HG03354 (cell line): ENCODE measurements around the gene NT5DC2.

Source experiments
- ATAC-seq: cut with Tn5 transposase; IDR thresholded peaks from one replicate; pipeline ENCODE4 v1.9.1; 2021; ENCODE audit warnings: mild to moderate bottlenecking; ENCODE audit not compliant: unreplicated experiment, poor library complexity, severe bottlenecking

NT5DC2 gene

GRCh38 chr3:52492059-52492458 is 41.6 kb downstream of the NT5DC2 start:
- ATAC-seq = no peak

DNA sequence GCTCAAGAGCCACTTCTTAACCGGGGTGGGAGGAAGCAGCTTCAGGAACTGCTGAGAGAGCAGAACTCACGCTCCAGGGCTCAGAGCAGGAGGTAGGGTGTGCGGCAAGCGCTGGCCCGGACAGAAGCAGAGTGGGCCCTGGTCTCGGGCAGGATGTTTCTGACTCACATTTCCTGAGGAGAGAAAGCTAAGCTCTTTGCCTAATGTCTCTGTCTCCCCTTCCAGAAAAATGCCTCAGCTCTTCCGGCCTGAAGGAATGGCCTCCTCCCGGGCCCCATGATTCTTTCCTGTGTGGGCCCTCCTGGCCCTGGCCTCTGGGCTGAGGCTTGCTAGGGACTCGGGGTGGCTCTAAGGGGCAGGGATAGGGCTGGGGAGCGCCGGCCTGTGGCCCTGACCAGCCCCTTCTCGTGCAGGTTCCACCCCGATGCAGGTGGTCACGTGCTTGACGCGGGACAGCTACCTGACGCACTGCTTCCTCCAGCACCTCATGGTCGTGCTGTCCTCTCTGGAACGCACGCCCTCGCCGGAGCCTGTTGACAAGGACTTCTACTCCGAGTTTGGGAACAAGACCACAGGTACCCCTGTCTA is 42.6 kb downstream of the NT5DC2 start:
- ATAC-seq = no peak

- no peak for ATAC-seq
These were observed 43.4 kb downstream of the NT5DC2 start for GRCh38 chr3:52490035-52490938.

GRCh38 chr3:52489453-52489852 is 44.2 kb downstream of the NT5DC2 start:
- no peak for ATAC-seq

- no peak for ATAC-seq
These were observed 44.9 kb downstream of the NT5DC2 start for GRCh38 chr3:52488746-52489145.

- ATAC-seq = no peak
These were observed 45.6 kb downstream of the NT5DC2 start for GRCh38 chr3:52487788-52488691.

GRCh38 chr3:52487050-52487787 is 46.4 kb downstream of the NT5DC2 start:
- ATAC-seq = no peak

GRCh38 chr3:52484680-52485461 is 48.8 kb downstream of the NT5DC2 start:
- no peak for ATAC-seq

GRCh38 chr3:52483577-52484381 is 49.9 kb downstream of the NT5DC2 start:
- ATAC-seq = no peak

- no peak for ATAC-seq
These were observed 50.6 kb downstream of the NT5DC2 start for GRCh38 chr3:52483081-52483480.

- no peak for ATAC-seq
These were observed 51.7 kb downstream of the NT5DC2 start for GRCh38 chr3:52481819-52482521.

DNA sequence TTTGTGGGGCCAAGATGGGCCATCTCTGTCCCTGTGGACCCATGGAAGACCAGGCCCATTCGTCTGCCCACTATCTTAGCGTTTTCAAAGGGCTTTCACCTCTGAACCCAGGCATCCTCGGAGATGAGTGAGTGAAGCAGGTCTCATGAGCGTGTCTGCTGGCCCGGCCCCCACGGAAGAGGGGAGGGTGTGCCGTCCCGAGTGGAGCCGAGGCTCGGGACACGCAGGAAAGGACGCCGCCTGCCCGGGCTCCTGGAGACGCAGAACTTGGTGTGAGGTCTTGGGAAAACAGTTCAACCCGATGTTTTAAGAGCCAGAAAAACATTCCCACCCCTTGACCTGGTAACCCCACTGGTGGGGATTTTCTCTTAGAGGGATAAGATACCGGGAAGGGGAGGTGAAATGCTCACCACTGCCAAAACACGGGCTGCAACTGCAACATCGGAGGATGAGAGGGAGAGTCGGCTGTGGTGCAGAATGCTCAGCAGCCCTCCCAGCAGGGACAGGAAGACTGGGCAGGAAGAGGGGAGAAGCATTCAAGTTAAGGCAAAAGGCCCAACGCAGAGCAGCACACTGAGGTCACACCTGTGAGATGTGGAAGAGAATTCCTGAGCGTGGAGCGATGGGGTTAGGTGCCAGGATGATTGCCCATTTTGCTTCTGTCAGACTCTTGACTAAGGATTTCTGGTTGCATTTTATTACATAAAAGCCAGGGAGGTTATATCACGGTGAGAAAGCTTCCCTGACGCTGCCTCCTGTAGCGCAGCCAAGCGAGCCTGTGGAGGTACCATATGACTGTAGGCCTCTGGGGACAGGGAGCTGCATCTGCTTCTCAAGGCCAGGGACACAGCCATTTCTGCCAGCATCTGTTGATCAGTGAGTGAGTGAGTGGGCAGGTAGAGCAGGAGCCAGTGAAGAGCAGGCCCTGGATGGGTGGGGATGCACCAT is 52.6 kb downstream of the NT5DC2 start:
- no peak for ATAC-seq

DNA sequence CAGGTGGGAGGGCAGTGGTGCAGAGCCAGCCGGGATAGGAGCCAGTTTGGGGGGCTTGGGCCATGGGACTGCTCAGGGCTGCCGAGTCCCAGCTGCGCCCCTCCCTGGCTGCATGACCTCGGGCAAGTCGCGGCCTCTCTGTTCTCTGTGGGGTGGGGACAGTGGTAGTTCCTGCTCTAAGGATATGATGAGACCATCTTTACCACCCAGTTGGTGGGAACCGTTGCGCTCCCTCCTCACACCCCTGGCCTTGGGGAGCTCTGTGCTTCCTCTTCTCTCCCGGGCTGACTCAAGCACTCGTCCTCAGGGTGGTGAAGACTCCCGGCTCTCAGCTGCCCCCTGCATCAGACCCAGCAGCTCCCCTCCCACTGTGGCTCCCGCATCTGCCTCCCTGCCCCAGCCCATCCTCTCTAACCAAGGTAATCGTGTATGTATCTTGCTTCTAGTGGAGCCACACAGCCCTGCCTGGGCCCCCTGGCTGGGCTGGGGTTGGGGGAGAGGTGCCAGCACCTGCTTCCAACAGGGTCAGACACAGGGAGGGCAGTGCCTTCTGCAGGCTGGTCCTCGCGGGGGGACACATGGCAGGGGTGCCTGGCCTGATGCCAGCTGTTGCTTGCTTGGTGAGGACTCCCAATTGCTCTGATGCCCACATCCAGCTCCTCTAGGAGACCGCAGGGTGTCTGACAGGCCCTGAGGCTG is 53.6 kb downstream of the NT5DC2 start:
- ATAC-seq = no peak

DNA sequence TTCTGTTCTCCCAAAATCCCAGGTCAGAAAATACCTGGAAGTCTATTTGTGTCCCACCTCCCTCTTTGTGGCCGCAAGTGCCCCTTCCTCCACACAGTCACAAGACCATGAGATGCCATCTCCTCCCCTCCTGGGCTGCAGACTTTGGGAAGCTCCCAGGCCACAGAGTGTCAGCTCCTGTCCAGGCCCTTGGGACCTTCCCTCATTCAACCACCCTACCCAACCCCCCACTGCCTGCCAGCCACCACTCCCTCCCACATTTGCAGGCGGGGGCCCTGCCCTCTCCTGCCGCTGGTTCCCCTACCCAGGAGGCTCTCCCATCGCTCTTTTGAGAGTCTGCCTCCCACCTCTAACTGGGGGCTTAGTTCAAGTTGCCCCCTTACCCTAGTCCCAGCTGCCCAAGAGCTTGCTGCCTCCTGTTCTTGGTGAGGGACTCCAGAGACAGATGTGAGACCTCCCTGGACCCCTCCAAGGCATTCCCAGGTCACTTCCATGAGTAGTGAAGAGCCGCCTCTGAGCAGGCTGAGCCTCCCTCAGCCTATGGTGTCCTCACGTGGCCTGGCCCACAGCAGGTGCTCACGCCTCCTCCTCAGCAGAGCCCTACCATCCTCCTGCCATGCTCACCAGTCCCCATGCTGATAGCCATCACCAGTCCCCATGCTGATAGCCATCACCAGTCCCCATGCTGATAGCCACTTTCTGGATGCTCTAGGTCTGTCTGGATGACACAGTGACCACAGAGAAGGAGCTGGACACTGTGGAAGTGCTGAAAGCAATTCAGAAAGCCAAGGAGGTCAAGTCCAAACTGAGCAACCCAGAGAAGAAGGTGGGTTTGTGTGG is 54.4 kb downstream of the NT5DC2 start:
- no peak for ATAC-seq

- no peak for ATAC-seq
These were observed 55.9 kb downstream of the NT5DC2 start for GRCh38 chr3:52477796-52478095.
